ENCODE results near the gene OSTF1. TPM values are rescaled to one million over a fixed set of nuclear protein-coding genes. Genes with fewer than 3 reads are reported as not detected.

OSTF1 gene
- total and polyA plus RNA-seq, 10 of the 15 experiments (the other 5 are each of a cell fraction or from before 2014, with no cell fraction given): 36.2 to 82.4 (median 46.9) TPM

DNA sequence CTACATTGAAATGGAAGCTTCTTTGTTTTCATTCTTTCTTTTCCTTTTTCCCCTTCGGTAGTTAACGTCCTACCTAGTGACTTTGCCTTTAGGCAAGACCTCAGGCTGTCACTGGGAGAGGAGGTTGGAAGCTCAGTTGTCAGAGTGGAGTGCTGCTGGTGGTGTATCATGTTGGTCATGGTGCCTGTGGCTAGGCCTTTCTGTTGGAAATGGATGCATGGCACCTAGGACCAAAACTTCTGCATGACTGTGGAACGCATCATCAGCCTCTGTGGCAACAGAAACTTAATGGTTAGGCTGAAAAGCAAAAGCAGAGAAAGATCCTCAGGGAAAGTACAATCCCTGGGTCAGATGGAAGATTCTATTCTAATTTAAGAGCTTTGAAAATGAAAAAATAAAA, 57.9 kb downstream of the OSTF1 start:
- ATAC-seq: no peak
- peaks cover 6 to 34% of the 10 kb centered on the region in 2 experiments for H3K36me3 ChIP-seq (ENCODE audit: control insufficient read depth in 2 of 2, insufficient read depth in 2 of 2, low read length in 1 of 2)
- no peak overlapping the region for H3K27ac ChIP-seq (ENCODE audit: control insufficient read depth, insufficient read depth)
- no peak overlapping the region for H3K4me2 ChIP-seq (ENCODE audit: control insufficient read depth, insufficient read depth)
- ChIA-PET SMC1A (ENCODE audit: uncharacterized antibody, unreplicated experiment) (interaction anchor here (0.8 to 1.6 kb wide), 2 partner anchors 11 to 61 kb away, joined by 3 to 4 read pairs; no protein-coding TSS in a partner anchor), RAD21 (ENCODE audit: unreplicated experiment) (no interaction called here), CTCF (interaction anchor here (0.5 to 1.0 kb wide), 4 partner anchors 39 to 141 kb away, joined by 3 to 4 read pairs (median 3); no protein-coding TSS in a partner anchor), POLR2A (no interaction called here)
- H3K4me1 ChIP-seq (ENCODE audit: control insufficient read depth, insufficient read depth, low read length): peaks cover 9% of the 10 kb centered on the region; the same call in 1 of the 2 replicates
- no peak for DNase-seq (ENCODE audit: low read depth, low spot score)
- no peaks in the 10 kb centered on the region; the same call in 2 of the 3 replicates for H3K9me3 ChIP-seq (replicated peaks; ENCODE audit: control insufficient read depth, insufficient read depth, low read length)
- intact Hi-C loops (cut with micrococcal nuclease; ENCODE audit: unreplicated experiment) (no loop called here), in situ Hi-C loops (cut with MboI) (no loop called here)
- no peaks in the 10 kb centered on the region for H3K79me2 ChIP-seq (ENCODE audit: control insufficient read depth, insufficient read depth, low read length)
- no peak for FAIRE-seq
- no TSS peak for BruUV-seq (replicated peaks)
- no peak overlapping the region for H3K4me3 ChIP-seq
- no peak overlapping the region for H2AFZ ChIP-seq (ENCODE audit: control insufficient read depth, low read depth, low read length)
- no peaks in the 10 kb centered on the region for H4K20me1 ChIP-seq (ENCODE audit: control insufficient read depth, insufficient read depth)
- WGBS (ENCODE audit: insufficient coverage, insufficient replicate concordance, low lambda C conversion rate, missing lambda C conversion rate): 90% methylated on average over 3 of the region's 3 CpGs
- H3K9ac ChIP-seq (ENCODE audit: control insufficient read depth, insufficient read depth, low read length): no peak overlapping the region
- H3K27me3 ChIP-seq (replicated peaks in 1 of 2; ENCODE audit: control insufficient read depth in 2 of 2, insufficient read depth in 2 of 2, low read length in 1 of 2): no peaks in the 10 kb centered on the region
- TF ChIP-seq POLR2A (IDR thresholded peaks at IDR 0.05; ENCODE audit: low read depth, low read length) (no peak), MXI1 (IDR thresholded peaks at IDR 0.05; ENCODE audit: low read depth, low read length) (no peak), EP300 (IDR thresholded peaks at IDR 0.05; ENCODE audit: borderline replicate concordance in 1 of 2, control insufficient read depth in 1 of 2, low read depth in 2 of 2, low read length in 2 of 2) (no peak), NFXL1 (IDR thresholded peaks at IDR 0.05; ENCODE audit: borderline replicate concordance) (no peak), POLR2AphosphoS2 (IDR thresholded peaks at IDR 0.05; ENCODE audit: low read depth, low read length) (no peak), HDGF (IDR thresholded peaks at IDR 0.05) (no peak), JUND (IDR thresholded peaks at IDR 0.05; ENCODE audit: low read depth, low read length) (no peak)
- TF ChIP-seq, protein P1, sequence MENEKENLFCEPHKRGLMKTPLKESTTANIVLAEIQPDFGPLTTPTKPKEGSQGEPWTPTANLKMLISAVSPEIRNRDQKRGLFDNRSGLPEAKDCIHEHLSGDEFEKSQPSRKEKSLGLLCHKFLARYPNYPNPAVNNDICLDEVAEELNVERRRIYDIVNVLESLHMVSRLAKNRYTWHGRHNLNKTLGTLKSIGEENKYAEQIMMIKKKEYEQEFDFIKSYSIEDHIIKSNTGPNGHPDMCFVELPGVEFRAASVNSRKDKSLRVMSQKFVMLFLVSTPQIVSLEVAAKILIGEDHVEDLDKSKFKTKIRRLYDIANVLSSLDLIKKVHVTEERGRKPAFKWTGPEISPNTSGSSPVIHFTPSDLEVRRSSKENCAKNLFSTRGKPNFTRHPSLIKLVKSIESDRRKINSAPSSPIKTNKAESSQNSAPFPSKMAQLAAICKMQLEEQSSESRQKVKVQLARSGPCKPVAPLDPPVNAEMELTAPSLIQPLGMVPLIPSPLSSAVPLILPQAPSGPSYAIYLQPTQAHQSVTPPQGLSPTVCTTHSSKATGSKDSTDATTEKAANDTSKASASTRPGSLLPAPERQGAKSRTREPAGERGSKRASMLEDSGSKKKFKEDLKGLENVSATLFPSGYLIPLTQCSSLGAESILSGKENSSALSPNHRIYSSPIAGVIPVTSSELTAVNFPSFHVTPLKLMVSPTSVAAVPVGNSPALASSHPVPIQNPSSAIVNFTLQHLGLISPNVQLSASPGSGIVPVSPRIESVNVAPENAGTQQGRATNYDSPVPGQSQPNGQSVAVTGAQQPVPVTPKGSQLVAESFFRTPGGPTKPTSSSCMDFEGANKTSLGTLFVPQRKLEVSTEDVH (IDR thresholded peaks at IDR 0.05; ENCODE audit: low read depth, partially characterized antibody): no peak
- TF ChIP-seq, protein P2, sequence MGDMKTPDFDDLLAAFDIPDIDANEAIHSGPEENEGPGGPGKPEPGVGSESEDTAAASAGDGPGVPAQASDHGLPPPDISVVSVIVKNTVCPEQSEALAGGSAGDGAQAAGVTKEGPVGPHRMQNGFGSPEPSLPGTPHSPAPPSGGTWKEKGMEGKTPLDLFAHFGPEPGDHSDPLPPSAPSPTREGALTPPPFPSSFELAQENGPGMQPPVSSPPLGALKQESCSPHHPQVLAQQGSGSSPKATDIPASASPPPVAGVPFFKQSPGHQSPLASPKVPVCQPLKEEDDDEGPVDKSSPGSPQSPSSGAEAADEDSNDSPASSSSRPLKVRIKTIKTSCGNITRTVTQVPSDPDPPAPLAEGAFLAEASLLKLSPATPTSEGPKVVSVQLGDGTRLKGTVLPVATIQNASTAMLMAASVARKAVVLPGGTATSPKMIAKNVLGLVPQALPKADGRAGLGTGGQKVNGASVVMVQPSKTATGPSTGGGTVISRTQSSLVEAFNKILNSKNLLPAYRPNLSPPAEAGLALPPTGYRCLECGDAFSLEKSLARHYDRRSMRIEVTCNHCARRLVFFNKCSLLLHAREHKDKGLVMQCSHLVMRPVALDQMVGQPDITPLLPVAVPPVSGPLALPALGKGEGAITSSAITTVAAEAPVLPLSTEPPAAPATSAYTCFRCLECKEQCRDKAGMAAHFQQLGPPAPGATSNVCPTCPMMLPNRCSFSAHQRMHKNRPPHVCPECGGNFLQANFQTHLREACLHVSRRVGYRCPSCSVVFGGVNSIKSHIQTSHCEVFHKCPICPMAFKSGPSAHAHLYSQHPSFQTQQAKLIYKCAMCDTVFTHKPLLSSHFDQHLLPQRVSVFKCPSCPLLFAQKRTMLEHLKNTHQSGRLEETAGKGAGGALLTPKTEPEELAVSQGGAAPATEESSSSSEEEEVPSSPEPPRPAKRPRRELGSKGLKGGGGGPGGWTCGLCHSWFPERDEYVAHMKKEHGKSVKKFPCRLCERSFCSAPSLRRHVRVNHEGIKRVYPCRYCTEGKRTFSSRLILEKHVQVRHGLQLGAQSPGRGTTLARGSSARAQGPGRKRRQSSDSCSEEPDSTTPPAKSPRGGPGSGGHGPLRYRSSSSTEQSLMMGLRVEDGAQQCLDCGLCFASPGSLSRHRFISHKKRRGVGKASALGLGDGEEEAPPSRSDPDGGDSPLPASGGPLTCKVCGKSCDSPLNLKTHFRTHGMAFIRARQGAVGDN (IDR thresholded peaks at IDR 0.05): no peak
- TF ChIP-seq, protein P3, sequence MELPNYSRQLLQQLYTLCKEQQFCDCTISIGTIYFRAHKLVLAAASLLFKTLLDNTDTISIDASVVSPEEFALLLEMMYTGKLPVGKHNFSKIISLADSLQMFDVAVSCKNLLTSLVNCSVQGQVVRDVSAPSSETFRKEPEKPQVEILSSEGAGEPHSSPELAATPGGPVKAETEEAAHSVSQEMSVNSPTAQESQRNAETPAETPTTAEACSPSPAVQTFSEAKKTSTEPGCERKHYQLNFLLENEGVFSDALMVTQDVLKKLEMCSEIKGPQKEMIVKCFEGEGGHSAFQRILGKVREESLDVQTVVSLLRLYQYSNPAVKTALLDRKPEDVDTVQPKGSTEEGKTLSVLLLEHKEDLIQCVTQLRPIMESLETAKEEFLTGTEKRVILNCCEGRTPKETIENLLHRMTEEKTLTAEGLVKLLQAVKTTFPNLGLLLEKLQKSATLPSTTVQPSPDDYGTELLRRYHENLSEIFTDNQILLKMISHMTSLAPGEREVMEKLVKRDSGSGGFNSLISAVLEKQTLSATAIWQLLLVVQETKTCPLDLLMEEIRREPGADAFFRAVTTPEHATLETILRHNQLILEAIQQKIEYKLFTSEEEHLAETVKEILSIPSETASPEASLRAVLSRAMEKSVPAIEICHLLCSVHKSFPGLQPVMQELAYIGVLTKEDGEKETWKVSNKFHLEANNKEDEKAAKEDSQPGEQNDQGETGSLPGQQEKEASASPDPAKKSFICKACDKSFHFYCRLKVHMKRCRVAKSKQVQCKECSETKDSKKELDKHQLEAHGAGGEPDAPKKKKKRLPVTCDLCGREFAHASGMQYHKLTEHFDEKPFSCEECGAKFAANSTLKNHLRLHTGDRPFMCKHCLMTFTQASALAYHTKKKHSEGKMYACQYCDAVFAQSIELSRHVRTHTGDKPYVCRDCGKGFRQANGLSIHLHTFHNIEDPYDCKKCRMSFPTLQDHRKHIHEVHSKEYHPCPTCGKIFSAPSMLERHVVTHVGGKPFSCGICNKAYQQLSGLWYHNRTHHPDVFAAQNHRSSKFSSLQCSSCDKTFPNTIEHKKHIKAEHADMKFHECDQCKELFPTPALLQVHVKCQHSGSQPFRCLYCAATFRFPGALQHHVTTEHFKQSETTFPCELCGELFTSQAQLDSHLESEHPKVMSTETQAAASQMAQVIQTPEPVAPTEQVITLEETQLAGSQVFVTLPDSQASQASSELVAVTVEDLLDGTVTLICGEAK (IDR thresholded peaks at IDR 0.05; ENCODE audit: borderline replicate concordance): no peak

Data from GM12878 (cell line).